LNCaP clone FGC (cell line): Measurements from ENCODE around the gene SMU1.
A peak's percentile ranks its signal among the peaks of the same experiment; 100 is the strongest.

Experiments
- DNase-seq: peaks from one replicate; pipeline ENCODE4 v3.0.0-alpha.2; 2011; ENCODE audit warnings: low read depth
- H3K4me3 ChIP-seq: 2 replicates; pipeline ENCODE4 v1.5.1; 2011; ENCODE audit warnings: mild to moderate bottlenecking, low read depth, low read length, control low read depth
- CTCF ChIP-seq: IDR thresholded peaks from 2 replicates; pipeline ENCODE4 v1.5.1; 2012; ENCODE audit warnings: mild to moderate bottlenecking; ENCODE audit not compliant: control insufficient read depth, insufficient read depth; ENCODE audit errors: extremely low read depth

The SMU1 gene

DNA sequence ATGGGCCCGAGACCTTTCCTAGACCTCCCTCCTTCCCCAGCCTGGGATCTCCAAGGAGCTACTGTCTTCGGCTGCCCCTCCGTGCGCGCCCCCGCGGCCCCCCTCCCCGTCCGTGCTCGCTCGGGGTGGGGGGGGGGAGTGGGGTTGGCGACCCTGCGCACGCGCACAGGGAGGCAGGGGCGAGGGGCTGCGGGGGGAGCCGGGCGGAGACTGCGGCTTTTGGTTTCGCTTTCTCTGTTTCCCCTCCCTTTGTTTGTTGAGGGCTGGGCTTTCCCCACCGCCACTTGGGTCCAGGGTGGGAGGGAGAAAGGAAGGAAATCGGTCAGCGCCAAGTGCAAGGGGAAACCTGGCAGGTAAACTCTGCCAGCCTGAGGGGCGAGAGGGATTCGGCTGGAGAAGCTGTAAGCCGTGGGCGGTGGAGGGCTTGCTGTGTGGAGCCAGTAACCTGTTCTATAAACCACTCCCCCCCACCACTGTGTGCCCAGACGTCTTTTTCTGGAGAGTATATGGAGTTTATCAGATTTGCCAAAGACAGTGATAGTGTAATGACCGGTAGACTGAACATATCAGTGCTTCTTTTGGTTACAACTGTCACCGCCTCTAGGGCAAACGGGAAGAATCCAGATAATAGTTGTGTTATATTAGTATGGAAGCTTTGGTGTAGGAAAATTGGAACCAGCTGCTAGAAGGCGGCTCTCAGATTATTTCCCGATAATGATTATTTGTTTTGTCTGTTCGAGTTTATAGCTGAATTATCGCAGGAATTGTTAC is 50.7 kb downstream of the SMU1 start:
- peak overlapping the region; percentile 99 for H3K4me3 ChIP-seq
- no peak for TF ChIP-seq CTCF
- no peak for DNase-seq

DNA sequence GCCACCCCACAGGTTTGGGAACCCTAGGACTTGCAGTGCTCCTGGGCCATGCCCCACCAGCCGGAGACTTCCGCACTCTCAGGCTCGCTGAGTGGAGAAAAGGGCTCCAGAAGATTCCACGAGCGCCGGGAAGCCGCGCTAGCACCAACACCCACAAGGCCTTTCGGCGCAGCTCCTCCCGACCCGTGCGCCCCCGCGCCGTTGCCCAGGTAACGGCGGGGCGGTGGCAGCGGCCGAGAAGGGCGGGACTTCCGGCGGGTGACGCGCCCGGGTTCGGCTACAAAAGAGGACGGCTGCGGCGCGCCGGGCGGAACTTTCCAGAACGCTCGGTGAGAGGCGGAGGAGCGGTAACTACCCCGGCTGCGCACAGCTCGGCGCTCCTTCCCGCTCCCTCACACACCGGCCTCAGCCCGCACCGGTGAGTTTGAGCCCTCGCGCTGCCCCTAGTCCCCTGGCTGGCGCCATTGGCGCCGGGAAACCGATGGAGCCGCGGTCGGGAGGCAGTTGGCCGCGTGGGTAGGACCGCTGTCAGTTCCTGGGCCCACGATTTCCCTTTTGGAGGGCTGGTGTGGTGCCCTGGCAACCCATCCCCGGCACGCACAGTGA is 51.4 kb downstream of the SMU1 start, which contains the start of gene DNAJA1:
TSS of gene DNAJA1 (plus strand) at position 308 of the 606 bp plus-strand sequence. CDS start 1,212 bp downstream, outside the sequence.
- H3K4me3 ChIP-seq, result peak within 1 kb of the TSS; percentile 99
- TF ChIP-seq CTCF, result no peak
- peak; percentile 62 for DNase-seq

DNA sequence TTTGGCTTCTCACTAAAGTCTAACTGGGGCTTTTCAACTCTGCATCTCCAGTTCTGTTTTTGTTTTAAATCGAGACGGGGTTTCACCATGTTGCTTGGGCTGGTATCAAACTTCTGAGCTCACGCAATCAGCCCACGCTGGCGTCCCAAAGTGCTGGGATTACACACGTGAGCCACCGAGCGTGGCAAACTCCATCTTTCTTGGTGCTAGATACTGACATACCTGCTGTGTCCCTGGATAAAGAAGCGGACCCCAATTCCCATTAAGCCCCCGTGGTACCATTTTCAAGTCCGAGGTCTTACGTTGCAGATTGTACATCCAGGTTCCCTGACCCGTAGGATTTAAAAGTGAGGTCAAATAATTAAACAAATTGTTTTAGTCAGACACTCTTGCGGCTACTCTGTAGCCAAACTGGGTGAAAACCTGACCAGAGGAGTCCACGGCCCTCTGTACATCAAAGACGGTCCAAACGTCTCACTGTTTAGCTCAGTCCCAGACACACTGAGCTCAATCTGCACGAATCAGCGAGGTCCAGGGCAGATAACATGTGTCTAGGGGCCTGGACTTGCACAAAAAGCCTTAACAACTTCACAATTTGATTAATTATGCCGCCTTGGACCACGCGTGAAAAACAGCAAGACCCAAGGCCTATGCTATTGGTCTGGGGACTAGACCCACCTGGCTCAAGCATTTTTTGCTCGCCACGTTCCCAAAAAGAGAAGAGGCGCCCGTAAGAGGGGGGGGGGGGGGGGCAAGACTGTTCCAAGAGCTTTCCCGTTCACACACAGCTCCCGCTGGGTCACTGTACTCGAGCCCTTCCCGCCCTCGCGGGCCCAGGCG is 52.1 kb downstream of the SMU1 start:
- peak overlapping the region; percentile 99 for H3K4me3 ChIP-seq
- no peak for TF ChIP-seq CTCF
- DNase-seq, result no peak

- peak overlapping the region; percentile 99 for H3K4me3 ChIP-seq
- DNase-seq, result no peak
- TF ChIP-seq CTCF, result no peak
These were observed 52.8 kb downstream of the SMU1 start for GRCh38 chr9:33023661-33024060.

GRCh38 chr9:33022755-33023154 is 53.7 kb downstream of the SMU1 start:
- no peak for TF ChIP-seq CTCF
- DNase-seq, result no peak
- H3K4me3 ChIP-seq, result no peak overlapping the region

DNA sequence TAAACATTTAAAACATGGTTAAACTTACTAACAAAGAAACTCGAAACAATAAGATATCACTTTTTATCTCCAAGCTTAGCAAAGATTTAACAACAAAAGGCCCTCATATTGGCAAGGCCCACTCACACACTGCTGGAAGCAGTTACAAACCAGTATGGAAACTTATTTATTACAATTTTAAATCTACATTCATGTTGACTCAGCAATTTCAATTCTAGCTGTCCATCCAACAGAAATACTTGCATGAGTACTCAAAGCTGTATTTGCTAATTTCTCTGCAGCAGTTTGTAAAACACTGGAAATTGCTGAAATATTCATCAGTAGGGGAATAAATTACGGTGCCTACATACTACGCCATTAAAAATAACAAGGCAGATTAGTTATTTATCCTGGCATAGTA is 54.2 kb downstream of the SMU1 start:
- no peak for TF ChIP-seq CTCF
- no peak overlapping the region for H3K4me3 ChIP-seq
- DNase-seq, result no peak
